ENCODE data around the gene FBP1. TPM values are rescaled to one million over a fixed set of nuclear protein-coding genes. Genes with fewer than 3 reads are reported as not detected.

FBP1 gene
- total and polyA plus RNA-seq, 2 donors from 2014 or later = 27.3 to 266 TPM

DNA sequence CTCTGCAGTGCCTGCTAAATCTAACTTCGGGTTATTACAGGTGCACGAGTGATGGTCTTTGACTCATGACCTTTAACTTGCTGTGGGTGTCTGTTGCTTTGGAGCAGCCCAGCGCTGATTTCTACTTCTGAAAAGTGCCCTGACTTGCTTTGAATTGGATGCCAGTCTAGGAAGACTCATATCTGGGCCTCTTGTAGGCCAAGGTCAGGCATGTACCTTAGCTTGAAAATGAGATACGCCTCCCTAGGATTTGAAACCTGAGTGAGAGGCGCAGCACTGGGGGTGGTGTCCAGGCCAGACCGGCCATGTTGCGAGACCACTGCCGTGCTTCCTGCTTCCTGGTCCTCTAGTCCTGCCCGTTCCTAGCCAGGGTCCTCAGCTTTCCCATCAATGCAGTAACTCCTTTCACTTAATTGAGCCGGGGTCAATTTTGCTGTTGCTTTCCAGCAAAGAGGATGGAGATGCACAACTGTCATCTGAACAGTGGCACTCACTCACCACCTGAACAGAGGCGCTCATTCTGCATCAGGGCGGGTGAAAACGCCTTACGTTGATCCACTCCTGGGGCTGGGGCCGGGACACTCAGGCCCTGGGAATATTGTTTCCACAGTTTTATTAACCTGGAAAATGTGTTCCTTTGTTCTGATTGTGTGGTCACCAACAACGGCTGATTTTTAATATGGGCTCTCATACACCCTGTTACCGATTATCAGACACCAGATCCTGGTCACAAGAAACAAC, 70.2 kb downstream of the FBP1 start:
- no peak overlapping the region for H3K27ac ChIP-seq (ENCODE audit: low read depth in 2 of 2, low read length in 2 of 2)
- DNase-seq = no peak
- no peak overlapping the region for H3K9ac ChIP-seq (ENCODE audit: low read length in 3 of 3)
- no peak overlapping the region for H3K4me3 ChIP-seq (ENCODE audit: low read length in 3 of 3)
- no peaks in the 10 kb centered on the region for H3K9me3 ChIP-seq (ENCODE audit: control insufficient read depth in 2 of 3, insufficient read depth in 1 of 3, low read length in 3 of 3)
- intact Hi-C loops (cut with DNase I) = no loop called here
- H3K27me3 ChIP-seq (ENCODE audit: control insufficient read depth, insufficient read depth, low read length) = no peaks in the 10 kb centered on the region
- no peaks in the 10 kb centered on the region for H3K36me3 ChIP-seq (ENCODE audit: control insufficient read depth in 2 of 3, insufficient read depth in 3 of 3, low read length in 3 of 3)
- H3K4me1 ChIP-seq (ENCODE audit: control insufficient read depth in 2 of 3, insufficient read depth in 2 of 3, low read depth in 1 of 3, low read length in 3 of 3) = no peaks in the 10 kb centered on the region
- TF ChIP-seq, protein P1, sequence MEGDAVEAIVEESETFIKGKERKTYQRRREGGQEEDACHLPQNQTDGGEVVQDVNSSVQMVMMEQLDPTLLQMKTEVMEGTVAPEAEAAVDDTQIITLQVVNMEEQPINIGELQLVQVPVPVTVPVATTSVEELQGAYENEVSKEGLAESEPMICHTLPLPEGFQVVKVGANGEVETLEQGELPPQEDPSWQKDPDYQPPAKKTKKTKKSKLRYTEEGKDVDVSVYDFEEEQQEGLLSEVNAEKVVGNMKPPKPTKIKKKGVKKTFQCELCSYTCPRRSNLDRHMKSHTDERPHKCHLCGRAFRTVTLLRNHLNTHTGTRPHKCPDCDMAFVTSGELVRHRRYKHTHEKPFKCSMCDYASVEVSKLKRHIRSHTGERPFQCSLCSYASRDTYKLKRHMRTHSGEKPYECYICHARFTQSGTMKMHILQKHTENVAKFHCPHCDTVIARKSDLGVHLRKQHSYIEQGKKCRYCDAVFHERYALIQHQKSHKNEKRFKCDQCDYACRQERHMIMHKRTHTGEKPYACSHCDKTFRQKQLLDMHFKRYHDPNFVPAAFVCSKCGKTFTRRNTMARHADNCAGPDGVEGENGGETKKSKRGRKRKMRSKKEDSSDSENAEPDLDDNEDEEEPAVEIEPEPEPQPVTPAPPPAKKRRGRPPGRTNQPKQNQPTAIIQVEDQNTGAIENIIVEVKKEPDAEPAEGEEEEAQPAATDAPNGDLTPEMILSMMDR (IDR thresholded peaks at IDR 0.05; ENCODE audit: borderline replicate concordance, extremely low read depth, insufficient read depth) = no peak
- no peak for FAIRE-seq

DNA sequence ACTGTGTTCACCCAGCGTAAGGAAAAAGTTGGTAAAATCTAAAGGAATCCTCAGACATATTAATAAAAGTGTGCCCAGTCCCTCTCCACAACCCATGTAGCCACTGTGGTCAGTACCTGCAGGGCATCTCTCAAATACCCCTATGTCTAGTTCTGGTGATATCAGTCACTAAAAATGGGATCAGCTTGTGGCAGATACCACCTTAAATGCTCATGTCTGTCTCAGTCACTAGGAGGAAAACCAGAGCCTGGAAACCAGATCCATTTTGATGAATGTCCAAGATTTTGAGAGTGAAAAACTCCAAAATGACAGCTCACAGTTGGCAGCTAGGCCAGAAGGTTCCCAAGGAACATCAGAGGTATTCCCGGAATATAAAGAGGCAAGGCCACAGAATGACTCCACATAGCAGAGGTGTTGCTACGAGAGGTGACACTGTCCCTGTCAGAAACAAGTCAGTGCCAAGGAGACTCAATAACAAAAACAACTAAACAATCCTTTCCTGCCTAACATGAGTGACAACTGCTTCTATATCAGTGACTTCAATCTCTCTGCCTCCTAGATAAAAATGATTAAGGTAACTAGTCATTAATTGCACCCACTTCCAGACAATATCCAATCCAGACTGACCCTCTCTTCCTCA, 70.9 kb downstream of the FBP1 start:
- FAIRE-seq = no peak
- no peak for DNase-seq
- no peak overlapping the region for H3K27ac ChIP-seq (ENCODE audit: low read depth in 2 of 2, low read length in 2 of 2)
- no peaks in the 10 kb centered on the region for H3K4me1 ChIP-seq (ENCODE audit: control insufficient read depth in 2 of 3, insufficient read depth in 2 of 3, low read depth in 1 of 3, low read length in 3 of 3)
- H3K9ac ChIP-seq (ENCODE audit: low read length in 3 of 3) = no peak overlapping the region
- H3K9me3 ChIP-seq (ENCODE audit: control insufficient read depth in 2 of 3, insufficient read depth in 1 of 3, low read length in 3 of 3) = no peaks in the 10 kb centered on the region
- intact Hi-C loops (cut with DNase I) = no loop called here
- TF ChIP-seq, protein P1 (IDR thresholded peaks at IDR 0.05; ENCODE audit: borderline replicate concordance, extremely low read depth, insufficient read depth) = no peak
- no peaks in the 10 kb centered on the region for H3K27me3 ChIP-seq (ENCODE audit: control insufficient read depth, insufficient read depth, low read length)
- H3K4me3 ChIP-seq (ENCODE audit: low read length in 3 of 3) = no peak overlapping the region
- no peaks in the 10 kb centered on the region for H3K36me3 ChIP-seq (ENCODE audit: control insufficient read depth in 2 of 3, insufficient read depth in 3 of 3, low read length in 3 of 3)

DNA sequence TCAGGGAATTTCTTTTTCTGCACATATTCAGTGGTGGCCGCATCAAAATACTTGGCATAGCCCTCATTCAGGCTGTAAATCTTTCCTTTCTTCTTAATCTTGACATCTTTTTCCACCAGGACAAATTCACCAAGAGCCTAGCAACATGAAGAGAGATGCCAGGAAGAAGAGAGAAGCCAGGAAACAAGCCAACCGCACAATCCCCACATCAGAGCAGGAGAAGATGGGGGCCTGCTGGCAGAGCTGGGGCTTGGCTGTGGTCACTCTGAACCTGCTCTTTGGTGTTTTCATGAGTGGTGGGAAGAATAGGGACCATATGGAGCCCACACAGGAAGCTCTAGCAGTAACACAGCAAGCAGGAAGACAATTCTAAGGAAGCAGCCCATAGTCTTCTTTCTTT, 72.0 kb downstream of the FBP1 start:
- Histone ChIP-seq H3K36me3 (ENCODE audit: control insufficient read depth in 2 of 3, insufficient read depth in 3 of 3, low read length in 3 of 3) (no peaks in the 10 kb centered on the region), H3K27me3 (ENCODE audit: control insufficient read depth, insufficient read depth, low read length) (no peaks in the 10 kb centered on the region), H3K4me1 (ENCODE audit: control insufficient read depth in 2 of 3, insufficient read depth in 2 of 3, low read depth in 1 of 3, low read length in 3 of 3) (no peaks in the 10 kb centered on the region), H3K9ac (ENCODE audit: low read length in 3 of 3) (no peak overlapping the region), H3K9me3 (ENCODE audit: control insufficient read depth in 2 of 3, insufficient read depth in 1 of 3, low read length in 3 of 3) (no peaks in the 10 kb centered on the region), H3K27ac (ENCODE audit: low read depth in 2 of 2, low read length in 2 of 2) (no peak overlapping the region), H3K4me3 (ENCODE audit: low read length in 3 of 3) (no peak overlapping the region)
- DNase-seq = no peak
- FAIRE-seq = no peak
- TF ChIP-seq, protein P1 (IDR thresholded peaks at IDR 0.05; ENCODE audit: borderline replicate concordance, extremely low read depth, insufficient read depth) = no peak
- intact Hi-C loops (cut with DNase I) = no loop called here
